SH-SY5Y (cell line): ENCODE results near the gene SLC22A6.

ENCODE experiments used
- GATA2 ChIP-seq: IDR thresholded peaks from 2 replicates; pipeline ENCODE4 v1.6.1; 2011; ENCODE audit warnings: mild to moderate bottlenecking, low read depth, low read length
- GATA3 ChIP-seq: IDR thresholded peaks from 2 replicates; pipeline ENCODE4 v1.6.1; 2011; ENCODE audit warnings: low read depth, mild to moderate bottlenecking, low read length, moderate library complexity

DNA sequence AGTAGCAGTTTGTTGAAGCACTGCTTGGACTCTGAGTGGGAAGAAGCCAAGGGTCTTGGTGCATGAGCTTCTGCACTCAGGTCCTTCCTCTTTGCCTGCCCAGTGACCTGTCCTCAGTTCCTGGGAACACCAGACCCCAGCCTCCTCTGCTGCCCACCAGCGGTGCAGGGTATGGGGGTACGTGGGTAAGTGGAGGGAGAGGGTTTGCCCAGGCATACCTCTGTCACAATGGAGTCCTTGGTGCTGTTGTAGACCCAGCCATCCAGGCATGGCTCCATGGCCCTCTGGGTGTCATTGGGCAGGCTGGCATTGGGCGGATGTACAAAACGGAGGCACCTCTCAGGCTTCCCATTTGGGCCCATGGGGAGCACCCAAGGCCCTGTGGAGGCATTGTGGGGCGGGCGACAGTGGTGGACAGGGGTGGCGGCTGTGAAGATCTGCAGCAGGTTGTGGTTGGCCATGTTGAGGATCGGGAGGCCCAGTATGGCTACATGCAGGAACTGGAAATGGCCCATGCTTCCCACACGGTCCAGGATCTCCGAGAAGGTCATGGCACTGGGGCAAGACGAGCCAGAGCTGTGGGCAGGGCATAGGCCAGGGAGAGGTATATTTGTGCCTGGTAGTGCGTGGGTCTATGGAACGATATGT lies 29.8 kb upstream of the SLC22A6 start:
- TF ChIP-seq GATA3: no peak
- TF ChIP-seq GATA2: no peak
